Brain microvascular endothelial cell (primary cell): ENCODE measurements around the gene PDZD7.
A peak's percentile ranks its signal among the peaks of the same experiment; 100 is the strongest.

Experiments used
- DNase-seq: peaks from one replicate; pipeline ENCODE4 v3.0.0-alpha.2; 2020
- H3K27ac ChIP-seq: fragments of 250-450 bp; sonication (Bioruptor Pico); 2 replicates; pipeline ENCODE4 v1.5.1; 2020; ENCODE audit warnings: mild to moderate bottlenecking, moderate library complexity
- H3K27me3 ChIP-seq: fragments of 250-450 bp; sonication (Bioruptor Pico); replicated peaks from 2 replicates; pipeline ENCODE4 v1.5.1; 2020; ENCODE audit warnings: mild to moderate bottlenecking
- H3K36me3 ChIP-seq: fragments of 250-450 bp; sonication (Bioruptor Pico); replicated peaks from 2 replicates; pipeline ENCODE4 v1.5.1; 2020; ENCODE audit warnings: mild to moderate bottlenecking
- H3K4me3 ChIP-seq: 2 replicates; pipeline ENCODE4 v1.5.1; 2011; ENCODE audit warnings: low read depth, mild to moderate bottlenecking, control low read depth, low read length, moderate library complexity
- CTCF ChIP-seq: IDR thresholded peaks from 2 replicates; pipeline ENCODE4 v1.5.1; 2011; ENCODE audit warnings: low read depth, mild to moderate bottlenecking, moderate library complexity, low read length, control low read depth, inconsistent platforms; ENCODE audit errors: missing control alignments
- in situ Hi-C: cut with HindIII; loops from 2 replicates; pipeline ENCODE4 v1.10.0; 2017; ENCODE audit warnings: low sequenced_read_pairs, low pct_ligation_motif_present

Gene PDZD7

GRCh38 chr10:101005361-101005760, 25.6 kb downstream of the PDZD7 start:
- in situ Hi-C loops = no loop called here
- no peaks in the 10 kb centered on the region for H3K27me3 ChIP-seq
- H3K36me3 ChIP-seq = peaks cover 38% of the 10 kb centered on the region
- DNase-seq = no peak
- TF ChIP-seq CTCF = no peak
- H3K4me3 ChIP-seq = no peak overlapping the region
- H3K27ac ChIP-seq = no peak overlapping the region

- no peak for TF ChIP-seq CTCF
- H3K27me3 ChIP-seq = no peaks in the 10 kb centered on the region
- H3K36me3 ChIP-seq = peaks cover 38% of the 10 kb centered on the region
- DNase-seq = no peak
- no peak overlapping the region for H3K27ac ChIP-seq
- in situ Hi-C loops = no loop called here
- no peak overlapping the region for H3K4me3 ChIP-seq
Measured at GRCh38 chr10:101003639-101004206, 27.2 kb downstream of the PDZD7 start.

- no peak overlapping the region for H3K4me3 ChIP-seq
- H3K36me3 ChIP-seq = peaks cover 38% of the 10 kb centered on the region
- TF ChIP-seq CTCF = no peak
- H3K27me3 ChIP-seq = no peaks in the 10 kb centered on the region
- in situ Hi-C loops = no loop called here
- H3K27ac ChIP-seq = no peak overlapping the region
- no peak for DNase-seq
Measured at GRCh38 chr10:101002456-101002855, 28.5 kb downstream of the PDZD7 start.

GRCh38 chr10:101001659-101002035, 29.3 kb downstream of the PDZD7 start:
- in situ Hi-C loops = no loop called here
- H3K36me3 ChIP-seq = peaks cover 30% of the 10 kb centered on the region
- no peaks in the 10 kb centered on the region for H3K27me3 ChIP-seq
- peak overlapping the region; percentile 95 for H3K27ac ChIP-seq
- H3K4me3 ChIP-seq = peak overlapping the region; percentile 81
- DNase-seq = no peak
- no peak for TF ChIP-seq CTCF

- Histone ChIP-seq H3K27me3 (no peaks in the 10 kb centered on the region), H3K4me3 (peak overlapping the region; percentile 81), H3K36me3 (peaks cover 24% of the 10 kb centered on the region), H3K27ac (peak overlapping the region; percentile 95)
- no peak for TF ChIP-seq CTCF
- in situ Hi-C loops = no loop called here
- DNase-seq = peak; percentile 90
Measured at GRCh38 chr10:101000915-101001658, 29.8 kb downstream of the PDZD7 start.
